Measurements from ENCODE around the gene ANP32B.

The ANP32B gene

GRCh38 chr9:98010445-98010844, 27.3 kb downstream of the ANP32B start:
- no peak overlapping the region for H3K9ac ChIP-seq (ENCODE audit: low read length)
- peaks cover 35 to 96% of the 10 kb centered on the region in 2 experiments for H3K36me3 ChIP-seq (ENCODE audit: control insufficient read depth in 1 of 2, insufficient read depth in 2 of 2, low read depth in 1 of 2, low read length in 2 of 2)
- H3K14ac ChIP-seq (ENCODE audit: low read length in 2 of 2), result no peak overlapping the region
- H3K4me2 ChIP-seq (ENCODE audit: low read length, poor library complexity, severe bottlenecking), result no peak overlapping the region
- no peak overlapping the region for H2BK5ac ChIP-seq (ENCODE audit: low read depth, low read length, poor library complexity, severe bottlenecking)
- no peak overlapping the region for H3K27ac ChIP-seq (ENCODE audit: low read length, poor library complexity, severe bottlenecking)
- peaks cover 25% of the 10 kb centered on the region for H3K79me1 ChIP-seq (replicated peaks; ENCODE audit: low read length, poor library complexity, severe bottlenecking)
- H3K4ac ChIP-seq (ENCODE audit: low read depth in 1 of 2, low read length in 2 of 2), result no peak overlapping the region
- H2AFZ ChIP-seq (ENCODE audit: low read depth, low read length), result no peak overlapping the region
- peak; percentile 13 for DNase-seq
- no peak overlapping the region for H2BK120ac ChIP-seq (ENCODE audit: low read depth, low read length)
- no peak overlapping the region for H4K8ac ChIP-seq (ENCODE audit: low read length)
- peaks cover 7% of the 10 kb centered on the region for H3K4me1 ChIP-seq (ENCODE audit: control insufficient read depth, insufficient read depth, low read depth, low read length)
- 80% methylated on average over 2 of the region's 2 CpGs for WGBS
- no peak overlapping the region for H2BK15ac ChIP-seq (ENCODE audit: low read depth, poor library complexity, severe bottlenecking)
- H2BK12ac ChIP-seq (ENCODE audit: low read length in 2 of 2), result no peak overlapping the region
- H3K27me3 ChIP-seq (ENCODE audit: control insufficient read depth in 1 of 2, insufficient read depth in 1 of 2, low read length in 2 of 2), result no peaks in the 10 kb centered on the region
- H3K4me3 ChIP-seq (ENCODE audit: insufficient read depth in 1 of 2, low read depth in 1 of 2, low read length in 2 of 2), result no peak overlapping the region
- no peaks in the 10 kb centered on the region for H3K9me3 ChIP-seq (ENCODE audit: control insufficient read depth, low read length)
- no peak overlapping the region for H2AK5ac ChIP-seq (ENCODE audit: low read length, severe bottlenecking)
- H3K23ac ChIP-seq (ENCODE audit: low read length in 2 of 2), result no peak overlapping the region
- no peak overlapping the region for H3K18ac ChIP-seq (ENCODE audit: low read depth in 1 of 2, low read length in 2 of 2)
- no peak overlapping the region for H4K91ac ChIP-seq (ENCODE audit: low read length)

- H2AK5ac ChIP-seq (ENCODE audit: low read length, severe bottlenecking), result no peak overlapping the region
- WGBS, result 98% methylated on average over 5 of the region's 7 CpGs
- H2BK5ac ChIP-seq (ENCODE audit: low read depth, low read length, poor library complexity, severe bottlenecking), result no peak overlapping the region
- H4K8ac ChIP-seq (ENCODE audit: low read length), result no peak overlapping the region
- no peak overlapping the region for H2AFZ ChIP-seq (ENCODE audit: low read depth, low read length)
- no peak overlapping the region for H3K18ac ChIP-seq (ENCODE audit: low read depth in 1 of 2, low read length in 2 of 2)
- H3K4me3 ChIP-seq (ENCODE audit: insufficient read depth in 1 of 2, low read depth in 1 of 2, low read length in 2 of 2), result no peak overlapping the region
- no peak overlapping the region for H2BK120ac ChIP-seq (ENCODE audit: low read depth, low read length)
- no peak overlapping the region for H3K23ac ChIP-seq (ENCODE audit: low read length in 2 of 2)
- H3K79me1 ChIP-seq (replicated peaks; ENCODE audit: low read length, poor library complexity, severe bottlenecking), result peaks cover 22% of the 10 kb centered on the region
- no peaks in the 10 kb centered on the region for H3K27me3 ChIP-seq (ENCODE audit: control insufficient read depth in 1 of 2, insufficient read depth in 1 of 2, low read length in 2 of 2)
- peaks cover 7% of the 10 kb centered on the region for H3K4me1 ChIP-seq (ENCODE audit: control insufficient read depth, insufficient read depth, low read depth, low read length)
- H3K9ac ChIP-seq (ENCODE audit: low read length), result no peak overlapping the region
- H2BK12ac ChIP-seq (ENCODE audit: low read length in 2 of 2), result no peak overlapping the region
- H2BK15ac ChIP-seq (ENCODE audit: low read depth, poor library complexity, severe bottlenecking), result no peak overlapping the region
- H3K14ac ChIP-seq (ENCODE audit: low read length in 2 of 2), result no peak overlapping the region
- no peak overlapping the region for H3K4ac ChIP-seq (ENCODE audit: low read depth in 1 of 2, low read length in 2 of 2)
- H3K4me2 ChIP-seq (ENCODE audit: low read length, poor library complexity, severe bottlenecking), result no peak overlapping the region
- no peak overlapping the region for H3K27ac ChIP-seq (ENCODE audit: low read length, poor library complexity, severe bottlenecking)
- peaks cover 29 to 96% of the 10 kb centered on the region in 2 experiments for H3K36me3 ChIP-seq (ENCODE audit: control insufficient read depth in 1 of 2, insufficient read depth in 2 of 2, low read depth in 1 of 2, low read length in 2 of 2)
- DNase-seq, result no peak
- H3K9me3 ChIP-seq (ENCODE audit: control insufficient read depth, low read length), result no peaks in the 10 kb centered on the region
- H4K91ac ChIP-seq (ENCODE audit: low read length), result no peak overlapping the region
Observed at GRCh38 chr9:98011122-98011521, 28.0 kb downstream of the ANP32B start.

GRCh38 chr9:98016137-98016680, 33.1 kb downstream of the ANP32B start:
- H3K27ac ChIP-seq (ENCODE audit: low read length, poor library complexity, severe bottlenecking), result no peak overlapping the region
- no peak overlapping the region for H2BK120ac ChIP-seq (ENCODE audit: low read depth, low read length)
- no peaks in the 10 kb centered on the region for H3K9me3 ChIP-seq (ENCODE audit: control insufficient read depth, low read length)
- H3K27me3 ChIP-seq (ENCODE audit: control insufficient read depth in 1 of 2, insufficient read depth in 1 of 2, low read length in 2 of 2), result no peaks in the 10 kb centered on the region
- H3K36me3 ChIP-seq (ENCODE audit: control insufficient read depth in 1 of 2, insufficient read depth in 2 of 2, low read depth in 1 of 2, low read length in 2 of 2), result peaks cover 44 to 93% of the 10 kb centered on the region in 2 experiments
- no peak overlapping the region for H3K9ac ChIP-seq (ENCODE audit: low read length)
- H3K23ac ChIP-seq (ENCODE audit: low read length in 2 of 2), result no peak overlapping the region
- H2BK15ac ChIP-seq (ENCODE audit: low read depth, poor library complexity, severe bottlenecking), result no peak overlapping the region
- H3K18ac ChIP-seq (ENCODE audit: low read depth in 1 of 2, low read length in 2 of 2), result no peak overlapping the region
- H3K4ac ChIP-seq (ENCODE audit: low read depth in 1 of 2, low read length in 2 of 2), result no peak overlapping the region
- no peak overlapping the region for H3K4me2 ChIP-seq (ENCODE audit: low read length, poor library complexity, severe bottlenecking)
- DNase-seq, result no peak
- no peak overlapping the region for H2AK5ac ChIP-seq (ENCODE audit: low read length, severe bottlenecking)
- no peak overlapping the region for H2BK12ac ChIP-seq (ENCODE audit: low read length in 2 of 2)
- H2BK5ac ChIP-seq (ENCODE audit: low read depth, low read length, poor library complexity, severe bottlenecking), result no peak overlapping the region
- H2AFZ ChIP-seq (ENCODE audit: low read depth, low read length), result no peak overlapping the region
- H4K91ac ChIP-seq (ENCODE audit: low read length), result no peak overlapping the region
- H4K8ac ChIP-seq (ENCODE audit: low read length), result no peak overlapping the region
- no peak overlapping the region for H3K4me3 ChIP-seq (ENCODE audit: insufficient read depth in 1 of 2, low read depth in 1 of 2, low read length in 2 of 2)
- 100% methylated on average over 4 of the region's 4 CpGs for WGBS
- no peak overlapping the region for H3K14ac ChIP-seq (ENCODE audit: low read length in 2 of 2)
- H3K79me1 ChIP-seq (replicated peaks; ENCODE audit: low read length, poor library complexity, severe bottlenecking), result peaks cover 14% of the 10 kb centered on the region
- H3K4me1 ChIP-seq (ENCODE audit: control insufficient read depth, insufficient read depth, low read depth, low read length), result no peaks in the 10 kb centered on the region

- no peak overlapping the region for H3K4ac ChIP-seq (ENCODE audit: low read depth in 1 of 2, low read length in 2 of 2)
- no peaks in the 10 kb centered on the region for H3K4me1 ChIP-seq (ENCODE audit: control insufficient read depth, insufficient read depth, low read depth, low read length)
- H3K18ac ChIP-seq (ENCODE audit: low read depth in 1 of 2, low read length in 2 of 2), result no peak overlapping the region
- peaks cover 14% of the 10 kb centered on the region for H3K79me1 ChIP-seq (replicated peaks; ENCODE audit: low read length, poor library complexity, severe bottlenecking)
- no peak overlapping the region for H2AFZ ChIP-seq (ENCODE audit: low read depth, low read length)
- no peak overlapping the region for H2BK15ac ChIP-seq (ENCODE audit: low read depth, poor library complexity, severe bottlenecking)
- no peak overlapping the region for H4K8ac ChIP-seq (ENCODE audit: low read length)
- H4K91ac ChIP-seq (ENCODE audit: low read length), result no peak overlapping the region
- H2BK12ac ChIP-seq (ENCODE audit: low read length in 2 of 2), result no peak overlapping the region
- H2BK120ac ChIP-seq (ENCODE audit: low read depth, low read length), result no peak overlapping the region
- no peak overlapping the region for H3K4me3 ChIP-seq (ENCODE audit: insufficient read depth in 1 of 2, low read depth in 1 of 2, low read length in 2 of 2)
- no peak overlapping the region for H2AK5ac ChIP-seq (ENCODE audit: low read length, severe bottlenecking)
- no peak for DNase-seq
- no peak overlapping the region for H3K27ac ChIP-seq (ENCODE audit: low read length, poor library complexity, severe bottlenecking)
- H3K14ac ChIP-seq (ENCODE audit: low read length in 2 of 2), result no peak overlapping the region
- WGBS, result 91% methylated on average over 1 of the region's 1 CpG
- peaks cover 54 to 82% of the 10 kb centered on the region in 2 experiments for H3K36me3 ChIP-seq (ENCODE audit: control insufficient read depth in 1 of 2, insufficient read depth in 2 of 2, low read depth in 1 of 2, low read length in 2 of 2)
- no peak overlapping the region for H2BK5ac ChIP-seq (ENCODE audit: low read depth, low read length, poor library complexity, severe bottlenecking)
- H3K27me3 ChIP-seq (ENCODE audit: control insufficient read depth in 1 of 2, insufficient read depth in 1 of 2, low read length in 2 of 2), result no peaks in the 10 kb centered on the region
- no peak overlapping the region for H3K4me2 ChIP-seq (ENCODE audit: low read length, poor library complexity, severe bottlenecking)
- no peak overlapping the region for H3K9ac ChIP-seq (ENCODE audit: low read length)
- H3K23ac ChIP-seq (ENCODE audit: low read length in 2 of 2), result no peak overlapping the region
- H3K9me3 ChIP-seq (ENCODE audit: control insufficient read depth, low read length), result no peaks in the 10 kb centered on the region
Observed at GRCh38 chr9:98017306-98017705, 34.2 kb downstream of the ANP32B start.

All from mesenchymal stem cell (in vitro differentiated cells and primary cell).